ENCODE measurements around the gene ADAMTS20. TPM values are rescaled to one million over a fixed set of nuclear protein-coding genes. Genes with fewer than 3 reads are reported as not detected.
"Not testable (repeated sequence)": the region's sequence is repeated elsewhere in the genome, so short reads cannot be mapped to it uniquely, and the experiment has no call there.

ADAMTS20 gene
- total RNA-seq, 1 donor from 2014 or later = not detected

- DNase-seq (ENCODE audit: low spot score in 2 of 2) = no peak
- H3K27me3 ChIP-seq = no peaks in the 10 kb centered on the region
- no peaks in the 10 kb centered on the region for H3K4me1 ChIP-seq
- no peaks in the 10 kb centered on the region for H3K9me3 ChIP-seq
- H3K4me3 ChIP-seq = no peak overlapping the region
- TF ChIP-seq CTCF (IDR thresholded peaks at IDR 0.05) = no peak
- intact Hi-C loops (cut with DNase I) = no loop called here
- no peak overlapping the region for H3K27ac ChIP-seq
- no peaks in the 10 kb centered on the region for H3K36me3 ChIP-seq
Measured at GRCh38 chr12:43540470-43540869, 11.5 kb downstream of the ADAMTS20 start.

- H3K4me1 ChIP-seq; H3K9me3 ChIP-seq; intact Hi-C loops (cut with DNase I); H3K4me3 ChIP-seq; H3K27me3 ChIP-seq; H3K27ac ChIP-seq; H3K36me3 ChIP-seq; DNase-seq (ENCODE audit: low spot score in 2 of 2): not testable (repeated sequence)
Measured at GRCh38 chr12:43537675-43538074, 14.3 kb downstream of the ADAMTS20 start.

- H3K4me3 ChIP-seq = no peak overlapping the region
- no peak for DNase-seq (ENCODE audit: low spot score in 2 of 2)
- intact Hi-C loops (cut with DNase I) = no loop called here
- no peaks in the 10 kb centered on the region for H3K9me3 ChIP-seq
- no peak overlapping the region for H3K27ac ChIP-seq
- no peak for TF ChIP-seq CTCF (IDR thresholded peaks at IDR 0.05)
- no peaks in the 10 kb centered on the region for H3K36me3 ChIP-seq
- no peaks in the 10 kb centered on the region for H3K4me1 ChIP-seq
- no peaks in the 10 kb centered on the region for H3K27me3 ChIP-seq
Measured at GRCh38 chr12:43516045-43516444, 36.0 kb downstream of the ADAMTS20 start.

GRCh38 chr12:43501703-43502102, 50.3 kb downstream of the ADAMTS20 start:
- intact Hi-C loops (cut with DNase I) = no loop called here
- Histone ChIP-seq H3K4me1 (no peaks in the 10 kb centered on the region), H3K27me3 (no peaks in the 10 kb centered on the region), H3K27ac (no peak overlapping the region), H3K9me3 (no peaks in the 10 kb centered on the region), H3K4me3 (no peak overlapping the region), H3K36me3 (no peaks in the 10 kb centered on the region)
- DNase-seq (ENCODE audit: low spot score in 2 of 2) = no peak
- no peak for TF ChIP-seq CTCF (IDR thresholded peaks at IDR 0.05)

GRCh38 chr12:43493261-43493797, 58.7 kb downstream of the ADAMTS20 start:
- TF ChIP-seq CTCF (IDR thresholded peaks at IDR 0.05) = no peak
- Histone ChIP-seq H3K4me3 (no peak overlapping the region), H3K9me3 (no peaks in the 10 kb centered on the region), H3K4me1 (no peaks in the 10 kb centered on the region), H3K36me3 (no peaks in the 10 kb centered on the region), H3K27ac (no peak overlapping the region), H3K27me3 (no peaks in the 10 kb centered on the region)
- intact Hi-C loops (cut with DNase I) = no loop called here
- DNase-seq (ENCODE audit: low spot score in 2 of 2) = no peak

GRCh38 chr12:43482311-43483085, 69.5 kb downstream of the ADAMTS20 start:
- no peaks in the 10 kb centered on the region for H3K4me1 ChIP-seq
- TF ChIP-seq CTCF (IDR thresholded peaks at IDR 0.05) = no peak
- no peaks in the 10 kb centered on the region for H3K36me3 ChIP-seq

More at GRCh38 chr12:43482311-43483085, 69.5 kb downstream of the ADAMTS20 start:
- Histone ChIP-seq H3K27ac (no peak overlapping the region), H3K4me3 (no peak overlapping the region), H3K9me3 (no peaks in the 10 kb centered on the region), H3K27me3 (no peaks in the 10 kb centered on the region)
- intact Hi-C loops (cut with DNase I) = no loop called here
- DNase-seq (ENCODE audit: low spot score in 2 of 2) = no peak
